NCI-H187 (cell line): ENCODE data around the gene NINL.
"Not testable (repeated sequence)": the region's sequence is repeated elsewhere in the genome, so short reads cannot be mapped to it uniquely, and the experiment has no call there.

Source experiments
- DNase-seq, 2 experiments: peaks; one replicate each; lab custom pipeline; 2025; lab: John Stamatoyannopoulos, UW

The NINL gene

GRCh38 chr20:25532015-25532751 is 53.1 kb downstream of the NINL start:
- no peak for DNase-seq

GRCh38 chr20:25529295-25529951 is 55.9 kb downstream of the NINL start:
- DNase-seq = no peak

GRCh38 chr20:25527949-25528348 is 57.4 kb downstream of the NINL start:
- DNase-seq = no peak

- DNase-seq = no peak
Observed at GRCh38 chr20:25526446-25526845, 58.9 kb downstream of the NINL start.

- DNase-seq = no peak
Observed at GRCh38 chr20:25525867-25526266, 59.5 kb downstream of the NINL start.

- DNase-seq = no peak
Observed at GRCh38 chr20:25525295-25525694, 60.0 kb downstream of the NINL start.

- no peak for DNase-seq
Observed at GRCh38 chr20:25521382-25521781, 63.9 kb downstream of the NINL start.

- no peak for DNase-seq
Observed at GRCh38 chr20:25517124-25517523, 68.2 kb downstream of the NINL start.

- DNase-seq = no peak
Observed at GRCh38 chr20:25514747-25515340, 70.5 kb downstream of the NINL start.

- no peak for DNase-seq
Observed at GRCh38 chr20:25514195-25514594, 71.1 kb downstream of the NINL start.

- DNase-seq = no peak
Observed at GRCh38 chr20:25512709-25513108, 72.6 kb downstream of the NINL start.

GRCh38 chr20:25511183-25511582 is 74.1 kb downstream of the NINL start:
- no peak for DNase-seq

- DNase-seq = no peak
Observed at GRCh38 chr20:25510721-25511120, 74.6 kb downstream of the NINL start.

GRCh38 chr20:25510202-25510601 is 75.1 kb downstream of the NINL start:
- no peak for DNase-seq

GRCh38 chr20:25509084-25509483 is 76.2 kb downstream of the NINL start:
- no peak for DNase-seq

GRCh38 chr20:25508083-25508770 is 77.1 kb downstream of the NINL start:
- DNase-seq = no peak

GRCh38 chr20:25507385-25508082 is 77.8 kb downstream of the NINL start:
- no peak for DNase-seq

- DNase-seq = no peak
Observed at GRCh38 chr20:25504366-25505135, 80.8 kb downstream of the NINL start.

GRCh38 chr20:25503936-25504335 is 81.4 kb downstream of the NINL start:
- no peak for DNase-seq

GRCh38 chr20:25503051-25503639 is 82.2 kb downstream of the NINL start:
- DNase-seq = not testable (repeated sequence)

- DNase-seq = no peak
Observed at GRCh38 chr20:25500880-25501351, 84.4 kb downstream of the NINL start.
